Transverse colon (tissue), 4 donors: ENCODE results near the gene CFAP119. TPM values are rescaled to one million over a fixed set of nuclear protein-coding genes. Genes with fewer than 3 reads are reported as not detected.

ENCODE experiments used
- DNase-seq: peaks from one replicate; pipeline ENCODE4 v3.0.0-alpha.2; 2019
- H3K27ac ChIP-seq, 4 donors: fragments of 200-600 bp; sonication (generic); 2 replicates each; pipeline ENCODE4 v1.5.1; 2016 to 2018; ENCODE audit warnings: inconsistent platforms in 4 of 4
- H3K27me3 ChIP-seq: fragments of 200-600 bp; sonication (generic); 2 replicates; pipeline ENCODE4 v1.5.1; 2017; ENCODE audit warnings: inconsistent platforms
- H3K36me3 ChIP-seq, 4 donors: fragments of 200-600 bp; sonication (generic); 2 replicates each; pipeline ENCODE4 v1.5.1; 2017 to 2019; ENCODE audit warnings: inconsistent platforms in 4 of 4
- H3K4me1 ChIP-seq, 4 donors: fragments of 200-600 bp; sonication (generic); 2 replicates each; pipeline ENCODE4 v1.5.1; 2017 to 2020; ENCODE audit warnings: inconsistent platforms in 4 of 4
- H3K4me3 ChIP-seq, 4 donors: fragments of 200-600 bp; sonication (generic); 1 replicate in 1 of 4; 2 replicates in 3 of 4; pipeline versions ENCODE4 v1.5.1 to v1.6.1; 2017 to 2019; ENCODE audit warnings: inconsistent platforms in 4 of 4
- H3K9me3 ChIP-seq, 2 donors: fragments of 200-600 bp; sonication (generic); 2 replicates each; pipeline ENCODE4 v1.5.1; 2017 to 2019; ENCODE audit warnings: inconsistent platforms in 2 of 2
- EP300 ChIP-seq: sonication (generic); formaldehyde crosslinking; IDR thresholded peaks from one replicate; pipeline ENCODE4 v1.6.1; 2017; ENCODE audit warnings: antibody characterized with exemption, low read depth
- POLR2A ChIP-seq: fragments of 450-650 bp; IDR thresholded peaks from one replicate; pipeline ENCODE4 v1.6.1; 2016; ENCODE audit warnings: antibody characterized with exemption, mild to moderate bottlenecking, moderate library complexity
- POLR2AphosphoS5 ChIP-seq, 3 donors: sonication (generic); formaldehyde crosslinking; IDR thresholded peaks; one replicate each; pipeline ENCODE4 v1.6.1; 2016; ENCODE audit warnings: antibody characterized with exemption in 3 of 3
- WGBS, 2 donors: methylation state at CpG; one replicate each; pipeline ENCODE4 v1.1.5; 2018; ENCODE audit warnings: low coverage in 1 of 2; 5-methylcytosine and 5-hydroxymethylcytosine counted together
- in situ Hi-C, 4 donors: fragments of 200-750 bp; cut with MboI; loops; one replicate each; pipeline versions ENCODE4 v1.15.0 to v1.15.1; 2017; ENCODE audit warnings: low sequenced_read_pairs in 3 of 4, low pct_ligation_motif_present in 1 of 4, low pct_unique_long_range_greater_than_20kb in 1 of 4
- intact Hi-C: fragments of 100-400 bp; cut with DNase I; formaldehyde crosslinking; loops from one replicate; pipeline ENCODE4 v1.15.1; 2023; ENCODE audit warnings: low total_unique reads
- total RNA-seq, 4 donors: library from RNA; depleted of rRNA; stranded (reverse); fragments of >200 nt; gene quantifications; one replicate each; pipeline ENCODE4 v1.1.0, GENCODE V29; 2016
- TF ChIP-seq, protein P1 (sequence below), 5 experiments: fragments of 200-600 bp in 3 of 5; fragments of 450-650 bp in 2 of 5; sonication (generic) in 3 of 5; IDR thresholded peaks; 1 replicate in 2 of 5; 2 replicates in 3 of 5; pipeline ENCODE4 v1.5.1; 2016 to 2017; ENCODE audit warnings: antibody characterized with exemption in 5 of 5, inconsistent platforms in 3 of 5, mild to moderate bottlenecking in 2 of 5, moderate library complexity in 1 of 5

Gene CFAP119
- total RNA-seq, 4 donors from 2014 or later: 3.3 to 15.5 (median 6.0) TPM

GRCh38 chr16:30787613-30788378 is 25.9 kb upstream of the CFAP119 start:
- 27 to 65% methylated on average over 2 to 10 of the region's 11 CpGs for WGBS, 2 donors
- TF ChIP-seq EP300 (no peak), POLR2A (no peak), POLR2AphosphoS5 (IDR thresholded peaks at IDR 0.05) (no peak)
- TF ChIP-seq, protein P1, sequence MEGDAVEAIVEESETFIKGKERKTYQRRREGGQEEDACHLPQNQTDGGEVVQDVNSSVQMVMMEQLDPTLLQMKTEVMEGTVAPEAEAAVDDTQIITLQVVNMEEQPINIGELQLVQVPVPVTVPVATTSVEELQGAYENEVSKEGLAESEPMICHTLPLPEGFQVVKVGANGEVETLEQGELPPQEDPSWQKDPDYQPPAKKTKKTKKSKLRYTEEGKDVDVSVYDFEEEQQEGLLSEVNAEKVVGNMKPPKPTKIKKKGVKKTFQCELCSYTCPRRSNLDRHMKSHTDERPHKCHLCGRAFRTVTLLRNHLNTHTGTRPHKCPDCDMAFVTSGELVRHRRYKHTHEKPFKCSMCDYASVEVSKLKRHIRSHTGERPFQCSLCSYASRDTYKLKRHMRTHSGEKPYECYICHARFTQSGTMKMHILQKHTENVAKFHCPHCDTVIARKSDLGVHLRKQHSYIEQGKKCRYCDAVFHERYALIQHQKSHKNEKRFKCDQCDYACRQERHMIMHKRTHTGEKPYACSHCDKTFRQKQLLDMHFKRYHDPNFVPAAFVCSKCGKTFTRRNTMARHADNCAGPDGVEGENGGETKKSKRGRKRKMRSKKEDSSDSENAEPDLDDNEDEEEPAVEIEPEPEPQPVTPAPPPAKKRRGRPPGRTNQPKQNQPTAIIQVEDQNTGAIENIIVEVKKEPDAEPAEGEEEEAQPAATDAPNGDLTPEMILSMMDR (IDR thresholded peaks at IDR 0.05): no peak
- Histone ChIP-seq H3K27me3 (no peaks in the 10 kb centered on the region), H3K27ac (peak overlapping the region; percentile 85 to 97 (median 90)), H3K4me1 (peaks cover 8 to 21% (median 12%) of the 10 kb centered on the region in 4 donors), H3K9me3 (no peaks in the 10 kb centered on the region), H3K36me3 (peaks cover 0 to 6% (median 0%) of the 10 kb centered on the region in 4 donors), H3K4me3 (peak overlapping the region; percentile 52 to 100 (median 90))
- no peak for DNase-seq
- in situ Hi-C loops: no loop called here
- intact Hi-C loops: no loop called here

- Histone ChIP-seq H3K27me3 (no peaks in the 10 kb centered on the region), H3K9me3 (no peaks in the 10 kb centered on the region), H3K36me3 (peaks cover 0 to 14% (median 0%) of the 10 kb centered on the region in 4 donors), H3K4me1 (peaks cover 8 to 21% (median 12%) of the 10 kb centered on the region in 4 donors), H3K4me3 (peak within 1 kb of the TSS; percentile 52 to 100 (median 90)), H3K27ac (peak within 1 kb of the TSS; percentile 85 to 97 (median 90))
- 0% methylated on average over 22 of the region's 37 CpGs; no CpG with 5 or more reads in 1 of the 2 donors for WGBS, 2 donors
- intact Hi-C loops: no loop called here
- in situ Hi-C loops: no loop called here
- peak; percentile 73 for DNase-seq
- TF ChIP-seq POLR2A: no peak
- TF ChIP-seq POLR2AphosphoS5 (IDR thresholded peaks at IDR 0.05): peak; percentile 5 to 22 (median 17)
- TF ChIP-seq, protein P1 (IDR thresholded peaks at IDR 0.05): no peak
Observed at GRCh38 chr16:30786936-30787612, 25.2 kb upstream of the CFAP119 start, which contains the start of gene ZNF629. TSS of gene ZNF629 (minus strand) at chr16:30787205. CDS start at chr16:30784482, 2,723 bp downstream.

DNA sequence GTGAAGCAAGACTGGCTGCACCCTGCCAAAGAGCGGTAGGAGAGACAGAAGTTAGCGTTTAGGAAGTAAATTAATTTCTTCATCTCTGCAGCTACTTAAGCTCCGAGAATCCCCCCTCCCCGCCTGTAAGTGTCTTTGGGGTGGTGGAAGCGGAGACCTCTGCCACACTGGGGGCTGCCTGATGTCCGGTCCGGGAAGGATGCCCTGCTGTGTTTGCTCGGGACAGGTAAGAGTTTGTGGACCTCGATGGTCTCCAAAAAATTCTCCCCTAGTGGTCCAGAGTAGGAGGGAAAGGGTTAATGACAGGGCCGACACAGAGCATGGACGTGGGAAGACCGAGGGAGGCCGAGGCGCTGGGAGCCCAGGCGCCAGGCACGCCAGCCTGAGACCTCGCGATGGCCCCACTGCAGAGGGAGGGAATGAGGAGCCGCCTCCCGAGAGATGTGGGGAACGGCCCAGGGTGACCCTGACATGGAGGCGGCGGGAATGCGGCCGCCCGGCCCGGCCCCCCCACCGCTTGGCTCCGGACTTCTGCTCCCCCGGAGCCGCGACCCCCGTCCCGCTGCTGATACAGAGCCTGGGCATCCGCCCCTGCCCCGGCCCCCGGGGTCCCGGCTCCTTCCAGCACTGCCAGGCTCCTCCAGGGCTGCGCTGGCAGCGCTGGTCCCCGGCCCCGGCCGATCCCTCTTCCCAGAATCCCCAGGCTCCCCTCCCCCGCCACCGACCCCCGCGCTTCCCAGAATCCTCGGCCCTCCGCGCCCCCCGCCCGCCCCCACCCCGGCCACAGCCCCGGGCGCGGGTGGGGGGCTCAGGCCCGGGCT is 24.5 kb upstream of the CFAP119 start:
- intact Hi-C loops: no loop called here
- 8 to 44% methylated on average over 5 to 45 of the region's 57 CpGs for WGBS, 2 donors
- peak; percentile 46 for DNase-seq
- Histone ChIP-seq H3K27ac (peak overlapping the region; percentile 85 to 97 (median 90)), H3K4me1 (peaks cover 8 to 21% (median 12%) of the 10 kb centered on the region in 4 donors), H3K4me3 (peak overlapping the region; percentile 52 to 100 (median 90)), H3K9me3 (no peaks in the 10 kb centered on the region), H3K27me3 (no peaks in the 10 kb centered on the region), H3K36me3 (peaks cover 0 to 18% (median 0%) of the 10 kb centered on the region in 4 donors)
- in situ Hi-C loops: no loop called here
- TF ChIP-seq EP300 (no peak), POLR2AphosphoS5 (IDR thresholded peaks at IDR 0.05) (peak in 1 of 3 donors; percentile 11)

GRCh38 chr16:30785126-30786106 is 23.6 kb upstream of the CFAP119 start:
- peak overlapping the region in 1 of 4 donors; percentile 90 for H3K4me3 ChIP-seq
- no peak for DNase-seq

More at GRCh38 chr16:30785126-30786106, 23.6 kb upstream of the CFAP119 start:
- Histone ChIP-seq H3K4me1 (peaks cover 8 to 21% (median 12%) of the 10 kb centered on the region in 4 donors), H3K27me3 (no peaks in the 10 kb centered on the region), H3K27ac (peak overlapping the region in 3 of 4 donors; percentile 85 to 97 (median 95)), H3K36me3 (peaks cover 0 to 18% (median 0%) of the 10 kb centered on the region in 4 donors), H3K9me3 (no peaks in the 10 kb centered on the region)
- intact Hi-C loops: no loop called here
- in situ Hi-C loops: no loop called here
- TF ChIP-seq POLR2A: no peak
- TF ChIP-seq POLR2AphosphoS5 (IDR thresholded peaks at IDR 0.05): no peak
- TF ChIP-seq, protein P1 (IDR thresholded peaks at IDR 0.05): no peak
- TF ChIP-seq EP300: no peak
- WGBS, 2 donors: 72 to 73% methylated on average over 2 to 7 of the region's 7 CpGs
